Iris pigment epithelial cell (primary cell): ENCODE results near the gene MRPS18A.

ENCODE experiments used
- DNase-seq: peaks from one replicate; pipeline ENCODE4 v3.0.0-alpha.2; 2011; ENCODE audit warnings: low read depth

Gene MRPS18A

DNA sequence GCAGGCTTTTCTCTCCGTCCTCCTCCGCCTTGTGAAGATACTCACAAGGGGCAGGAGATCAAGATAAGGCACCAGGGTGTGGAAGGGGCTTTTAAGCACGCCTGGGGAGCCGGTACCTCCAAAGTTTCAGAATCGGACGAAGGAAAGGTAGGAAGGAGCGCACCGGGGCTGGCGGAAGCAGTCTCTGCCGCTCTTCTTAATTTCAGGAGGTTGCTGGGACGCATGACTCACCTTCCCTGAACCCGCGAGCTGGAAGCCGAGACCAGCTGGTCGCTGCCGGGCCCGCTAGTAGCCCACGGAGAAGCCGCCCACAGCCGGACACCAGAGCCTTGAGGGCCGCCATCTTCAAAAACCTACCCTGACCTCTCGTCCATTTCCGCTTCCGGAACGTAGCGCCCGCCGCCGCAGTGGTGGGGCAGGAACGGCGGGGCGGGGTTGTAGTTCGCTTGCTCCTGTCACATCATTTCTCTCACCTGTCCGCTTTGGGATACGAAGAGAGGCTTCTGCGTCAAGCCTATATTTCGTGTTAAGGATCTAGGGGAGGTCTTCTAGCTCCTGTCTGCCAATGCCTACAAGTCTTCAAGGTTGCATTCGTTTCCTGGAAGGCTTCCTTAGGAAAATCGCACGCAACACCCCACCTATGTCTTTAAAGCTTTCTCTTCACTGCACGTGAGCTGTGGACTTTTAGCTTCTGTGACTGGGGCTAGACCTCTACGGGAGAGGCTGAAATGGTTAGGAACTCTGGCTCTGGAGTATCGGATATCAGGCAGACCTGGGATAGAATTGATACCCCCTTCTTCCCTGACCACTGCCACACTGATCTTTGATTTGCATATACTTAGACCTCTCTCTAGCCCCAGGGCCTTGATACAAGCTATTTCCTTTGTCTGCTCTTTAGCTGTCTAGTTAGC is at the start of gene MRPS18A:
Gene MRPS18A (minus strand): TSS at position 355 of the 911 bp plus-strand sequence. CDS start 12 bp downstream, at position 343.
- DNase-seq = peak; percentile 82

GRCh38 chr6:43736844-43737243 is 49.3 kb upstream of the MRPS18A start:
- DNase-seq = no peak

DNA sequence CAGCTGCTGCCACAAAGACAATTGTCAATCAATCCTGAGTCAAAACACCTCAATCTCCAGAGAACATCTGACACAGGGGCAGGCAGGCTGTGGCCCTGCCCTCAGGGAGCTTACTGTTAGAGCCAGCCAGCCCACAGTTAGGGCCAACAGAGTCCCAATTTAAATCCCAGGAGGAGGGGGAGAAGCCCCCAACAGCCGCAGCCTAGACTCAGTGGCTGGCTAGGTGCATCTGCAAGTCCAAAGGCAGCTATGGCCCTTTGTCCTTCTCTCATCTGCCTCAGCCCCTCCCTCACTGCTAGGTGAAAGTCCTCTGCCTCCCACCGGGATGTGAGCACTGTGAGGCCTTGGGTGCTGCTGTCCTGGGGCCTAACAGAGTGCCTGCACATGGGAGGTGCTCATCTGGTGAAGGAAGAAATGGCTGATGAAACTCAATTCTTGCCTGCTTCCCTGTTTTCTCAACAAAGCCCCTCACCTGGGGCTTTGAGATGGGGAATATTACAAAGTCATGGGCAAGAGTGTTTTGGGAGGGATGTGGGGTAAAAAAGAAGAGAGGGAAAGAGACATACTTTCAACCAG is 48.7 kb upstream of the MRPS18A start:
- no peak for DNase-seq

DNA sequence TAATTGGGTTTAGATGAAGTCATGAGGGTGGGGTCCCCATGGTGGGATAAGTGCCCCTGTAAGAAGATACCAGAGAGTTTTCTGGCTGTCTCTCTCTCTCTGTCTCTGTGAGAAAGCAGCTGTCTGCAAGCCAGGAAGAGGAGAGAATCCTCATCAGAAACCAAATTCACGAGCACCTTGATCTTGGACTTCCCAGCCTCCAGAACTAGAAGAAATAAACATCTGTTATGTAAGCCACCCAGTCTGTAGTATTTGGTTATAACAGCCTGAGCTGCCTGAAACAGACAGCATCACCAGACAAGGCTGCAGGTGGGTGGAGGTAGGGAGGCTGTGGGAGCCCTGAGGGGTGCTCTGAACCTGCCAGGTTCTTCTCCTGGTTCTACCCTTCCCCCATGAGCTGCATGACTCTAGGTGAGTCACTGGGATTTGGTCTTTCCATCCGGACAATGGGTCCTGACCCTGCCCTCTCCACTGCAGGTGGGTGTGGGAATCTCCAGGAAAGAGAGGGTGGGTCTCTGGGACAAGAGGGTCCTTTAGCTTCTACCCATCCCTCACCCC is 48.1 kb upstream of the MRPS18A start:
- no peak for DNase-seq

DNA sequence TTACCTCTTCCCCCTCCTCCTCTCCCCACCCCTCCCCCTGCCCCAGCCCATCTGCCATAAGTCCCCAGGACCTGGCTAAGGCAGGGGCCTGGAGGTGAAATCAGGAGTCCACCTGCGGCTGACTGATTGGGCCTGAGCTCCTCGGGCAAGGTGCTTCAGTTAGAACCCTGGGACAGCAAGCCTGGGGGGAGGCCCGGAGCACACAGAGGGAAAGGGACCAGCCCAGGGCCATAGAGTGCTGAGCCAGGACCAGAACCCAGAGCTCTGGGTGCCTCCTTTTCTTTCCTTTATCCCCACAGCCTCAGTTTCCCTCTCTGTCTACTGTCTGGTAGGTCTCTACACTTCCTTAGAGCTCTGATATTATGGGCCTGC is 46.7 kb upstream of the MRPS18A start:
- no peak for DNase-seq

DNA sequence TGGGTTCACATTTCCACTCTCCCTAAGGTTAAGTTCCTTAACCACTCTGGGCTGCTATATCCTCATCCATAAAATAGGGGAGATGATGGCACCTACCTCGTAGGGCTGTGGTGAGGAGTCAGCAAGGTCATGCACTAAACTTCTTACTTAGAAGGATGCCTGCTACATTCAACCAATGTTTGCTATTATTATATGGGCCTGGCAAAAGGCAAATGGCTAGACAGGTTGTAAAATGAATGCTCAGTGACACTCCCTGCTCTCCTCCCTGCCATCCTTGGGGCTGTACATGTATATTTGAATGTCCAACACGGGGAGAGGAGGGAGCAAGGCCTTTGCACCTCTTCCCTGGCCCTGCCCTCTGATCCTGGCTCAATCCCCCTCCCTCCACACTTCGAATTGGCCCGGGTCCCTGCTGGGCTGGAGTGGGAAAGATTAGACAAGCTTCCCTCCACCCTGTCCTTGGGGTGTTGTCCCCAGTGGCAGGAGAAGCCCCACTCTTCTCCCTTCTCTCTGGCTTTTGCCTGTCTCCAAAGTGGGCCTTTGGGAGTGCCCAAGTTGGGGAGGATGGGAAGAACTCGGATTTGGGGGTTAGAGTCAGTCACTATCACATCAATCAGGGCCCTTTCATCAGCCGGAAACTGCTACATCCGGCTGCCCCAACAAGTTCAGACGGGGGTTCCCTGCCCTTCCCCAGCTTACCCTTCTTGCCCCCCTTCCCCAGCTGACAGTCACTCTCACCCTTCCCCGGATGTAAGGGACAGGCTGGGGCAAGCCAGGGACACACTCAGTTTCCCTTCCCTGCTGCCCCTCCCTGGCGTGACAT is 46.1 kb upstream of the MRPS18A start:
- DNase-seq = no peak

DNA sequence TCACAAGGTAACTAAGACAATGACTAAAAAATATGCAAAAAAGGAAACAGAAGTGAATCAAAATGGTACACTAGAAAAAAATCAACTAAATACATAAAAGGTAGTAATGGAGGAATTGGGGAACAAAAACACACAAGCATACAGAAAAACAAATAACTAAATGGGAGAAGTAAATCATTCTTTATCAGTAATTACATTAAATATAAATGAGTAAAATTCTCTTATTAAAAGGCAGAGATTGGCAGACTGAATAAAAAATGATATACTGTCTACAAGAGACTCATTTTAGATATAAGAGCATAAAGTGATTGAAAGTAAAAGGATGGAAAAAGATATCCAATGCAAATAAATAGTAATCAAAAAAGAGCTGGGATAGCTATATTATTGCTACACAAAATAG is 43.0 kb upstream of the MRPS18A start:
- DNase-seq = no peak

DNA sequence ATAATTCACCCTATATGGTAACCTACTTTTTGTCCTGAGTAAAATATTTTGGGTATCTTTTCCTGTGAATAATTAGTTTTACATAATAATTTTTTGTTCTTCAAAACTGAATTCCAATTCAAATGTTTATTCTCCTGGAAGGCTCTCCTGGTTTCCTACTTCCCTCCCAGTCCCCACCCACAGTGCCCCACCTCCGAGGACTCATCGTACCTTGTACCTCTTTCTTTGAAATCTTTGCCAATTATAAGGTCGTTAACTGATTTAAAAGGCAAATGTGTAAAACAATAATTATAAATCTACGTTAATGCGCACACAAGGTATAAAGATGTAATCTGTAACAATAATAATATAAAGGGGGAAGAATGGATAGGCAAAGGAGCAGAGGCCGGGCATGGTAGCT is 41.9 kb upstream of the MRPS18A start:
- no peak for DNase-seq

DNA sequence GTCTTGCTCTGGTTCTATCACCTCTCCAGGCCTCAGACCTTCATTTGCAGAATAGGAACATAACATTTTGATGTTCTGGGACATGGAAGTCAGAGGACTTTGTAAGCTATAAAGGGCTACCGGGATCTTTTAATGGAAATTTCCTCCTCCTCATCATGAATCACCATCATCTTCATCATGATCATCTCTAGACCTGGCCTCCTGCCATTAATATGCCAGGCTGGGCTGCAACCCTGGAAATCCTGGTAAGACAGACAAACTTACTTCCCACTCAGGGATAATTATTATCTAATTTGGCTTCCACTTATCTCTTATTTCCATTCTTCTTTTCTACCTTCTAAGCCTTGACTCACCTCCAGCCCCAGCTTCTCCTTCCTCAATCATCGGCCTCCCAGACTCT is 41.0 kb upstream of the MRPS18A start:
- no peak for DNase-seq

- no peak for DNase-seq
Measured at GRCh38 chr6:43727634-43728033, 40.0 kb upstream of the MRPS18A start.

DNA sequence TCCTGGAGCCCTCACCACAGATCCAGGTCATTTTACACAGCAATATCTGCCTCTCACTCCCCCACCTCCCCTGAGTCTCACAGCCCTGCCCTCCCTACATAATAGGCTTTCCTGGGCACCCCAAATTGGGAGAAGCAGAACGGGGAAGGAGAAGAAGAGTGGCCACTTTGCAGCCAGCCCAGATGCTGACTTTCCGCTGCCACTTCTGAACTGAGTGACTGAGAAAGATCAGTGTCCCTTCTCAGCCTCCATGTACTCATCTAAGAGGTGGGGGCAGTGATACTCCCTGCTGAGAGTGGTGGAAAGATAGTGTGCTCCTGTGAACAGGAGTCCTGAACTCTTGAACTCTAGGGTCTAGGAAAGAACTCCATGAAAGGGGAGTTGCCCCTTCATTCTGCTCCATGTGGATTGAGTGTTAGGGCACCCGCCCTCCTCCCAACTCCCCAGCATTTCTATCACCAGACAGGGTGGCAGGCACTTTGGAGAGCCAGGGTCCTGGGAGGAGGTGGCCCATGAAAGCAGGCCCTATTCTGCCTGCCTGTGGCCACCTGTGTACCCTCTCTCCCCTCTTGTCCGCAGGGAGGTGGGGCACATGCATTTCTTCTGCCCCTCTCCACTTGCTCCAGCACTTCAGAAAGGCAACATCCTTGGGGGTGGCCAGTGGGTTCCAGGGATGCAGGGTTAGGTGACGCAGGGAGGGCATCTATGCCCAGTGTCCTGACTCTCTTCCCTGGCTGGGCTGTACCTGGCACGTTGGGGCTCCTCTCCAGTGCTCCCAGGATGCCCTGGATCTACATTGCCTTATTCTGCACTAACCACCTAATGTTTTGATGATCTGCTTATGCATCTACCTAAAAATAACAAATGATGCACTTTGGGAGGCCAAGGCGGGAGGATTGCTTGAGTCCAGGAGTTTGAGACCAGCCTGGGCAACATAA is 38.3 kb upstream of the MRPS18A start:
- DNase-seq = no peak

GRCh38 chr6:43724914-43725642 is 37.5 kb upstream of the MRPS18A start:
- DNase-seq = peak; percentile 93

DNA sequence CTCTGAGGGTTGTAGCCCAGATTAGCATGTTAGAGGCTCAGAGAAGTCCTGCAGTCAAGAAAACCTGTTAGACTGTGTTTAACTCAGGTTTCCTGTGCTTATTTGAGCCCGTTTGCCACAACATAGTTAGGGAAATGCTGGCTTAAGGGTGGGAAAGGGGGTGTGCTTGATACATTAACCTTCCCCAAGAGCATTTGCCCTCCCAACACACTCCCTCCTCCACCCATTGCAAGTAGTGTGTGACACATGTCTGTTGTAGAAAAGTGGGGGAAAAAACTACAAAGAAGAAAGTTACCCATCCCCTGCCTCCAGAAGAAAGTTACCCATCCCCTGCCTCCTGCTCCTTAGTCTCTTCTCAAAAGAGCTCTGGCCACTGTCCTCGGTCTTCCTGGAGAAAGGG is 36.8 kb upstream of the MRPS18A start:
- DNase-seq = no peak

DNA sequence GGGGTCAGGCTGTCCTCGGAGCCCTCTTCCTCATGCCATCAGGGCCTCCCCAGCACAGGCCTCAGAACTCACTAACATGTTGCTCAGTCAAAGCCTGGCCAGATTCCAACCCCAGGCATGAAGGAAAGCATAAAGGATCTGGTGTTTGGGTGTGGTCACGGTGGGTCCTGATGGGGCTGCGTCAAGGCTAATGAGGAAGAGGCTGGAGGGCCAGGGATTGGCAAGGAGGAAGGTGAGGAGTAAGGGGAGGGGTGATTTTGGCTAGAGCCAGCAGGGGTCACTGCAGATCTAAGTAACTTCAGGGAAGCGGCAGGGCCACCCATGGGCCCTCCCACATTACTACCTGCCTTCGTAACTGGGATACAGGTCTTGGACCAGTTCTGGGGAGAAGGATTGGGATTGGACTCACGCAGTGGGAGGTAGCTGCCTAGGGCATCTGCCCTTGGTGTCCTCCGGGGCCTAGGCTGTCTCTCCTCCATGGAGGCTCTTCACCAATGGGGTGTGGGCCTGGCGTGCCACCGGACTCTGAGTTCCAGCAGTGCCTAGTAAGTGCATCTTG is 36.2 kb upstream of the MRPS18A start:
- DNase-seq = peak; percentile 64

DNA sequence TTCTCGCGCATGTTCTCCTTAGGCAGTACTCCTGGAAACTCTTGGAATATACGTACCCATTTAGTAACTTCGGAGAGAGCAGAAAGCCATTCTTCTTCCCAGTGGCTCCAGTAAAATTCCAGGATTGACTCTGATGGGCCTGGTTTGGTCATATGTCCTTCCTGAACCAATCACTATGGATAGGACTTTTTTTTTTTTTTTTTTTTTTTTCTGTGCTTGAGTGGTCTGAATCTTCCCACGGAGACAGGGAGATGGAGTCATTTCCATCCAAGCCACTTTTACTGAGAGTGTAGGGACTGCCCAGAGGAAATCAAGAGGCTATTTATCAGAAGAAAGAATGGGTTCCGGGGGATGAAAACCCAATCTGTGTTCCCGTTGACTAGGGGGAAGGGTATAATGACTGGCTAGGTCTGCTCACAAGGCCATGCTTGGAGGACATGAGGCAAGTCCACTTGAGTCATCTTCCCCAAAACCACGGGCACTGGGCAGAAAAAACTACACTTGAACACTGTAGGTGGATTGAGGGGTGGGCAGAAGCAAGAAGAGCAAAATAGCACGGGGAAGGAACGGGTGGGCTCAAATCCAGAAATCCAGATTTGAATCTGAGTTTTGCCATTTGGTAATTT is 35.4 kb upstream of the MRPS18A start:
- DNase-seq = no peak

DNA sequence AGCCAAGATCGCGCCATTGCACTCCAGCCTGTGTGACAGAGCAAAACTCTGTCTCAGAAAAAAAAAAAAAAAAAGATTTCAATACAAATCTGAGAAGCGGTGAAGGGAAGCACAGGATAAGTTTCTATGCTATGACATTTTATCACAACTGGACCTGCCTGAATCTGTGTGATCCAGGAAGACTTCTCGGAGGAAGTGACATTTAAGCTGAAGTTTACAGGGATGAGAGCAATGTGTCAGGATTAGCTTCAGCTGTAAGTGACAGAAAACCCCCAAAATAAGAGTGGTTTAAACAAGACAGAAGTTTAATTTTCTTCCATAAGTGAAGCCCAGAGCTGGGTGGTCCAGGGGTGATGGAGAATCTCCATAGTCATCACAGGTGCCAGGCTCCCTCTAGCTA is 33.4 kb upstream of the MRPS18A start:
- no peak for DNase-seq

DNA sequence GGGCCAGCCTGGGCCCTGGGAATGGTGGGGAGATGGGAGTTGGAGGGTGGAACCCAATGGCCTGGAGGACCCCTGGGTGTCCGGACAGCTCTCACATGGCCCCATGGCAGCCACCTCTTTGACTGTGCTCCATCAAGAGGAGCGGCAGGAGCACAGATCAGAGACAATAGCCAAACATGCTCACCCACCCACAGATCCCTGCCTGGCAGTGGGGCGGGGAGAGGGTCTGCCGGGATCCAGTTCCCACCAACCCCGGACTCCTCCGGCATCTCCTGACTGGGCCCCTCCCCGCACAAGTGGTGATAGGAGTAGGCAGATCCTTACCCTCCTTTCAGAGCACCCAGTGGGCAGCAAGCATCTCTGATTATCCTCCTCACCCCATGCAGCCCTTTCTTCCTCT is 31.9 kb upstream of the MRPS18A start:
- no peak for DNase-seq

DNA sequence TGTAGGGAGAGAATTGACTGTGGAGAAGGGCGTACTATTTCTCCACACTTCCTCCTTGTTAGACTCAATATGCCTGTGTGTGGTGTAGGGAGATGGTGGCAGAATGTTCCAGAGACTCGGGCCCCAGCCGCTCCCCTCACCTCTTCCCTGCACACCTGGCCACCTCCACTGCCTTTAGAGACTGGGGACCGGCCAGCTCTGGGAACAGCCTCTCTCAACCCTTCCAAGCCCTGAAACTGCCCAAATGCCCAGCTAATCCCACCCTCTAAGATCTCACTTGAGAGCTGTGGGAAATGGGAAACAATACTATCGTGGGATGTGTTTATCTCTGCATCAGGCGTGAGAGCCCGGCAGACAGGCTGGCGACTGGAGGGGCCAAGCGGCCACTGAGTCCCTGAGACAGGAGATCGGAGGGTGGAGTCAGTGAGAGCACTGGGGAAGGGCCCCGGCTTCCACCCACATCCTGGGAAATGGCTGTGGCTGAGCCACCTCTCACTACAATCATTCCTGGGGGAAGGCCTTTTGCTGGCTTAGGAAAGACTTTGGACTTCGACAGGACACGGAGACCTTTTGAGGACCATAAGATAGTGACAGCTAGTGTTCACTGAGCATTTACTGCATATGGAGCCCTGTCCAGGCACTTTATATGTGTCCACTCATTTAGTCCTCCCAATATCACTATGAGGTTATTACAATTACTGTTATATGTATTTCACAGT is 31.0 kb upstream of the MRPS18A start:
- no peak for DNase-seq

- DNase-seq = no peak
Measured at GRCh38 chr6:43717822-43718221, 30.2 kb upstream of the MRPS18A start.
